OCI-M1 (cell line): ENCODE results near the gene DCPS.

Source experiments
- DNase-seq: peaks from one replicate; lab custom pipeline; 2025; lab: John Stamatoyannopoulos, UW

DCPS gene

GRCh38 chr11:126345283-126345682, 41.4 kb downstream of the DCPS start:
- no peak for DNase-seq

- DNase-seq: peak; percentile 100
These were observed 42.1 kb downstream of the DCPS start for GRCh38 chr11:126345759-126346585.

GRCh38 chr11:126346586-126346940, 42.7 kb downstream of the DCPS start:
- DNase-seq: no peak

- DNase-seq: peak; percentile 87
These were observed 43.1 kb downstream of the DCPS start for GRCh38 chr11:126346946-126347345.

- peak; percentile 75 for DNase-seq
These were observed 44.1 kb downstream of the DCPS start for GRCh38 chr11:126347751-126348668.

DNA sequence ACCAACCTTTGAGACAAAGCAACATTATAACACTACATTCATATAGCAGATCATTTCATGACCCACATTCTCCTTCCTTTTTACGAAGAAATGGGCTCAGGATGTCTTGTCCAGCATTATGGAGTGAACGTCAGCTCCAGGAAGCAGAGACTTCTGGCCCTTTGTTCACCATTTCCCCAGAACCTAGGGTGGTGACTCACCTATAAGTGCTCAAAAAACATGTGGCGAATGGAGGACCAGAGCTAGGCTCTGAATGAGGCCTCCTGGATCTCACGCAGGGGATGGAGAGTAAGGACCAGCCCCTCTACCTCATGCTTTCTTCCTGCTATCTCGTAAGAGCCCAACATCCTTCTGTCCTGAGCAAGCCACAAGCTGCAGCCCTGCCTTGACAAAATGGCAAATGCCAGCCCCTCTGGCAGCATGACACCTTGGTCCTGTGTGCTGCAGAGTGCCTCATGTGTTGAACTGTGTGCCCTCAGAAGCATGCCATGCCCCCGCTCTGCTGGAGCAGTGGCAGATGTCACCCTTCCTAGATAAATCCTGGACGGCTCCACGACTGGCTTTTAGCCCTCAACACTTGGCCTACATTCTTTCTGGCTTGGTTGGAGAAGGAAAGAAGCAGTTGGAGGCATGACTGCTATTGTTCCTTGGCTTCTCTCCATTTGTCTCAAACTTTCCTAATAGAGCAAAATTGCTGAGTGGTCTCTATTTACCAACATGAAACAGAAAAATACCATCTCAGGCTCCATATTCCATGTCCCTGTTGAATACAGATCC, 45.1 kb downstream of the DCPS start:
- DNase-seq: no peak

DNA sequence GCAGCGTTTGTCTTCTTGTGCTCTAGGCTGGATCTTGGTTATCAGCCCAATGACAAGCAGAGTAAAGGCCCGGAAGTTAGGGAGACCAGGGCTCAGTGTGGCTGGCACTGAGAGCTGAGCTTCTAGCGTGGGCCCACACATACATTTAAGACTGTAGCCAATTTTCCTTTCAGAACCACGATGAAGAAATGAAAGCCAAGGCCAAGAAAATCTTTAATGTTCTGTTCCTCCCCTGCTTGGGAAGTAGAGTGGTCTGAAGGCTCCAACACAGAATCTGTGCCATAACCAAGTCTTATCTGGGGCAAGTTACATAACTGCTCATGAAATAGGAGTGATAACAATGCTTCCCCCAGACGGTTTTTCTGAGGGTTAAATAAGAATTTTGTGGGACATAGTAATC, 47.0 kb downstream of the DCPS start:
- DNase-seq: peak; percentile 83

DNA sequence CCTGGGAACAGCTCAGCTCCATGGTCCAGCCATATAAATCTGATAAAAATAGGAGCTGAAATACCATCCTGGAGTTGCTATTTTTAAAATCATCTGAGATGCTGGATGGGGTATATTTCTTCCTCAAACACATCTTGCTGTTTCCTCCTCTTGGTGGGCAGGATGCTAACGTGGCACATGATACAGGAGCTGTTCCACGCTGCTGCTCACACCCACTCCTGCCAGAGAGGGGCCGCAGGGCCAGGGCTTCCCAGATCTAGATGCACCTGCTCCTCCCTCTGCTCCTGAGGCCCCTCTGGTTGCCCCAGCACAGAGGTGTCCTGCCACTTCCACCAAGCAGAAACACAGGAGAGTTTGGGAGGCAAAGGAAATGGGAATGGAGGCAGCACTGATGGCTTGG, 48.3 kb downstream of the DCPS start:
- DNase-seq: no peak

- peak; percentile 96 for DNase-seq
These were observed 49.3 kb downstream of the DCPS start for GRCh38 chr11:126352934-126353801.

GRCh38 chr11:126354631-126355323, 50.9 kb downstream of the DCPS start:
- peak; percentile 73 for DNase-seq

- peak; percentile 92 for DNase-seq
These were observed 51.6 kb downstream of the DCPS start, which contains the start of gene ST3GAL4 for GRCh38 chr11:126355324-126355925. Gene ST3GAL4, plus strand, starts transcription at chr11:126355686. Its CDS starts 50,470 bp downstream, at chr11:126406156.

DNA sequence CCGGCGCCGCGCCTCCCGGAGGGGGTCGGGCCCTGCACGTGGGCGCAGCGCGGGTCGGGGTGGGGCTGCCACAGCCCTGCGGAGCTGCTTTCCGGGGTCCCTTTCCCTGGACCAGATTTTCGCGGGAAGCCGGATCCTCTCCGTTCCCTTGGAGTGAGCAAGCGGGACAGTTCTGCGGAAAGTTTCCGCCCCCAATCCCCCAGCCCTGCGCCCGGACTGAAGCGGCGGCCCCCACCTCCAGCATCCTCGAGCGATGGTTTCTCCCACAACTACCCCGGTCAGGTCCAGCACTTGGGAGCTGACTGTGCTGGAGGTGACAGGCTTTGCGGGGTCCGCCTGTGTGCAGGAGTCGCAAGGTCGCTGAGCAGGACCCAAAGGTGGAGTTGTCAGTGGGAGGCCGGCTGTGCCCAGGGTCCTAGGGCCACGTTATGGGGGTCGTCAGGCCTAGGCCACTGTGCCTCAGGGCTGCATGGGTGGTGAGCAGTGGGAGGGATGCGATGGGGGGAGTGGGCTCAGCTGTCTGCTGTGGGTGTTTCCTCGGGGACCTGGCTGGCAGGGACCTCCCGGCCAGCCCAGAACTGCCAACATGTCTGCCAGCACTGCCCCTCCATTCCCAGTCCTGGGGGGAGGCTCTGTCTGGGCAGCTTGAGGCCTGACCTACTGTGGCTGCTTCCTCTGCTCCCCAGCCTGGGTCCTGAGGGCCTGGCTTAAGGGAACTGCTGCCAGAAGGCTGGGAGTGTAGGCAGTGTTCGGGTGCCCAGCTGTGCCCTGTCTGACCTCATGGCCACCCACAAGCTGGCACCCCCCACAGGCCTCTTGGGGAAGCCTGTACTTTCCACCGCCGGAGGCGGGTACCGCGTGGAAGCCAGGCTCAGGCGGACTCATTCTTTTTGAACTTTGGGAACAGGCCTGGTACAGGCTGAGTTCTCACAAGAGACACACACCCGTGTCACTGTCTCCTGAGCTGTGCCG, 52.4 kb downstream of the DCPS start:
- DNase-seq: peak; percentile 67

GRCh38 chr11:126357055-126357962, 53.4 kb downstream of the DCPS start:
- no peak for DNase-seq

DNA sequence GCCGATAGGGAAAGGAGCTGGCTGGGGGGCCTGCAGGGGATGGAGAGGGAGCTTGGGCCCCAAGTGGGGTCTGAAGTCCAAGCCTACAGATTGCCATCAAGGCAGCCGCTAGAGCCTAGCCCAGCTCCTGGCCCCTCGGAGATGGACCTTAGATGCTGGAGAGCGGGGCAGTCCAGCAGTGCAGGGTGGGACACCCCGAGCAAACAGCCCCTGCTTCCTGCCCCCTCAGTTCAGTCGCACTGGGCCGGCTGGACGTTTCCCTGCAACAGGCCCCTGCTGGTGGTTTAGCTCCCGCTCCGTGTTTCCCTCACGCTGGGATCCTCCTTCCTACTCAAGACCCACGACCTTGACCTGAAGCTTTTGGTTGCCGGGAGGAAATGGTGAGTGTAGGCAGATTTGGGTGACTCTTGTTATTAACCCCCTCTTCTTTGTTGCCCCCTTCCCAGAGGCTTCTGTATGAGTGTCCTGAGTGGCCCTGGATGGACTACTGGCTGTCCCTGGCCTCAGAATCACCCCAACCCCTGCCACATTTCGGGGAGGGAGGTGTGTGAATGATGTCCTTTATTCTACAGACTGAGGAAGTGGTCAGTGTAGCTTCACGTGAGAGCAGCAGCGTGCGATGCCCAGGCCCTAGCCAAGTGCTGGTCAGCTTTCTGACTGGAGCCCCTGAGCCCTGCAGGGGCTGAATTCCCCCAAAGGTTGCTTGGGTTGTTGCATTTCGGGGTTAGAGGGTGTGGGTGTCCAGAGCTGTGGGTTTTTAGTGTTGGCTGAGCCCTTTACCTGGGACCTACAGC, 54.3 kb downstream of the DCPS start:
- DNase-seq: no peak

- no peak for DNase-seq
These were observed 54.9 kb downstream of the DCPS start for GRCh38 chr11:126358763-126359160.

DNA sequence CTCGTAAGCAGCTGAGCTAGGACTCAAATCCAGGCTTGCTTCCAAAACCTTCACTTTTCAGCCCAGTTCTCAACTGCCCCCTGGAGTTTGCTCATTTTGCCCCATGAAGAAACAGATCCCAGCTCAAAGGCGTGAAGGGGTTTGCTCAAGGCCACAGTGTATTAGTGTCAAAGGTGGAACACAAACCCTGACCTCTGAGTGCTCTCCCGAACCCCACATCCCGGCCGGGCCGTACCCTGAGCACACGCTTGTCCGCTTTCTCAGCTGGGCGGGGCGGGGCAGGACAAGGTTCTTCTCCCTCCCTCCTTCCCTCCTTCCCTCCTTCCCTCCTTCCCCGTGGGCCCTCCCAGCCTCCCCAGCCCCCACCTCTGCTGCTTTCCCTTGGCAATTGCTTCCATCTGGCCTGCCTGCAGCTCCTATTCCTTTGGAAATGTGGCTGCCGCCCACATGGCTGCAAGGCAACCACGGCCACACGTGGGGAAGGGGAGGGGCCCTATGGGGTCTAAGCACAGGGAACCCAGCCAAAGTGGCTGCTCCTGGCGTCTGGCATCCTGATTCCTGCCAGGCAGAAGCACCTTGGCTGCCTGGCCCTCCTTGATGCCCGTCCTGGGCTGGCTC, 55.7 kb downstream of the DCPS start:
- DNase-seq: peak; percentile 18

GRCh38 chr11:126360049-126360446, 56.2 kb downstream of the DCPS start:
- no peak for DNase-seq
